Measurements from ENCODE around the gene DISC1.
"Not testable (repeated sequence)": the region's sequence is repeated elsewhere in the genome, so short reads cannot be mapped to it uniquely, and the experiment has no call there.

The DISC1 gene

DNA sequence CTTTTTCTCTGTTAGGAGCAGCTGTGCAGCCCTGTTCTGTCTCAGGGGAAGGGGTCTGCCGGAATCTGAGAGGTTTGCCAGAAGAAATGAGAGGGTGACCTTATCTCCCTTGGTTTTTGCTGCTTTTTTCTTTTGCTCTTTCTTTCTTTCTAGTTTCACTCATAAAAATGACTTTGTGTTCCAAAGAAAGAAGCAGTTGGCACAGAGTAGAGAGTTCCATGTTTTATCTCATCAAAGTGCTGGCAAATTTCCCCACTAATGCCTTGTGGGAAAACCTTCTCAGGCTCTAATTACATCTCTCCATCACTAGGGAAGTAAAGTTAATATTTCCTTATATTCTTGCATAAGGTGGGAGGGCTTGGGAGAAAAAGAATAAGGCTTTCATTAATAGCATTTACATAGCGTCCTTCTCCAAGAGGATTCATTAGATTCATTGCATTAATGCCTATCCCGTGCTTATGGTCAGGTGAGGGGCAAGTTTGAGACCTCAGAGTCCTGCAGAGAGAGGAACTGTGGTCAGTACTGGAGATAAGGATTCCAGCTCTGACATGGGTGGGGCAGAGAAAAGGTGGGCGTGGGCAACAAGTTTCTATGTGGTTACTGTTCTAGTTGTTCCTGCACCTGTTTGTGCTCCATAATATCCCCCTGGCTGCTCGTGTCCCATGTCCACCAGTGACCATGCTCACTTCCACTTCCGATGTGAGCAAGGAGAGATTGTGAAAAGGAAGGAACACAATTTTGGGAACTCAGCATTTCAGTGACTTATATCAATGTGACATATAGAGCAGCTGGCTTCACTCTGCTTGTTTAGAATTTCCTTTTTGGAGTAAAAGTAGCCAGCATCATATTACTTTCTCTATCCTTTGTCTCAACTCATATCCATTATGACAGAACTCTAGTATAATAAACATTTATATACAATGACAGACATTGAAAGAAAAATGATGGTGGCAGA, 79.5 kb downstream of the DISC1 start:
- no peak for DNase-seq

DNA sequence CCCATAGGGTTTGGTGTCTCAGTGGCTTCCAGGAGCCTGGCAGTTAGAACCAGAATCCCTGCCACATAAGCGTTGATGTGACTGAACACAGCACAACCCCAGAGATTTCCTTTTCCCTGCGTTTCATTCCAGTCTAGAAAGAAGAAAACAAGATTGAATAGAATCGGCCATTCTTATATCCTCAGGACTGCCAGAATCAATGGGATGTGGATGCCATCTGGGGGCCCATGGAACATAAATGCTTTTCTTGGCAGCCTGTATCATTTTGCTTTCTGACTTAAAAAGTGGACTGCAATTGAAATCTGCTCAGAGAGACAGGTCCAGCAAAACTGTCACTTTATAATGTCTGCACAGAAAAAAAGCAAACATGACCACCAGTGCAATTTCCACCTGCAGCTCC, 80.3 kb downstream of the DISC1 start:
- no peak for DNase-seq

DNA sequence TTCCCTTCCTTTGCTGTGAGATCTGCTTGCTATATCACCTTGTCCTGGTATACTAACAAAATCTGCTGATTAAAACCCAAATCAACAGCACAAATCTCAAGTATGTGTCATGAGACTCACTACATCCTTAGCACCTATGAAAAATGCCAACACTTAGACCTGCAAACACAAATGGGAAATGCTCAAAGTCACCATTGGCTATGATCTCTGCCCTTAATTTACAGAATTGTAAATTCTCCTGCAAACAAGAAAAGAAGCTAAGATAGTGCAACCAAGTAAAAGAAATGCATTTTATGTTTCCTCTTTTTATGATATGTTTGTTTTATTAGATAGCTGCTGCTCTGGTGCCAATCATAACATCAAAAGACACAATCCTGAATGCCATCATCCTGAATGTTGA, 80.8 kb downstream of the DISC1 start:
- no peak for DNase-seq

DNA sequence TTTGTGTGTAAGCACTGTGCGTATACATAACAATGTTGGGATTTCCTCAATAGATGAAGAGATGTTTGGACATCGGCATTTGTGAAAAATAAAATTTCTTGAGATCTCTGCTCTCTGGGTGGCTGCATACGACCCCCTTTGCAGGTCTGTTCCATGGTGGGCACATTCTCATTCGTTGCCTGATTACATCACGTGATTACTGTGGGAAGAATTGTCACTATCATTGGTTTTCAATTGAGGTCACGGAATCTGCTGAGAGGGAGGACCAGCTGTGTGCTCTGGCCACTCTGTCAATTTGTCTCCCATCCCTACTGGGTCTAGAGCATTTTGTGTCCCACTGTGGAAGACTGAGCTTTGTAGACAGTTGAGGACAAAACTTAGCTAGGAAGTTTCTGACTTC, 81.8 kb downstream of the DISC1 start:
- no peak for DNase-seq

DNA sequence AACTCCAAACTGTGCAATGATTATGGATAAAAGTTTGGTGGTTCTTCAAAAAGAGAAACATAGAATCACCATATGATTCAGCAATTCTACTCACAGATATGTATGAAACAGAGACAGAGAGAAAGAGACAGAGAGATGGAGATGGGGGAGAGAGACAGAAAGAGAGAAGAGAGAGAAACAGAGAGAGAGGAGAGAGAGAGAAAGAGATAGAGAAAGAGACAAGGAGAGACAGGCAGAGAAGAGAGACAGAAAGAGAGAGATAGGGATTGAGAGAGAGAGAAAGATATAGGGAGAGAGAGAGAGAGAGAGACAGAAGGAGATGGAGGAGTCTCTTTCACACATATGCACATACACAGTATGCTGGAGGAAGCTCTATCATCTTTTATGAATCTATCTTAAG, 87.8 kb downstream of the DISC1 start:
- DNase-seq, result no peak

DNA sequence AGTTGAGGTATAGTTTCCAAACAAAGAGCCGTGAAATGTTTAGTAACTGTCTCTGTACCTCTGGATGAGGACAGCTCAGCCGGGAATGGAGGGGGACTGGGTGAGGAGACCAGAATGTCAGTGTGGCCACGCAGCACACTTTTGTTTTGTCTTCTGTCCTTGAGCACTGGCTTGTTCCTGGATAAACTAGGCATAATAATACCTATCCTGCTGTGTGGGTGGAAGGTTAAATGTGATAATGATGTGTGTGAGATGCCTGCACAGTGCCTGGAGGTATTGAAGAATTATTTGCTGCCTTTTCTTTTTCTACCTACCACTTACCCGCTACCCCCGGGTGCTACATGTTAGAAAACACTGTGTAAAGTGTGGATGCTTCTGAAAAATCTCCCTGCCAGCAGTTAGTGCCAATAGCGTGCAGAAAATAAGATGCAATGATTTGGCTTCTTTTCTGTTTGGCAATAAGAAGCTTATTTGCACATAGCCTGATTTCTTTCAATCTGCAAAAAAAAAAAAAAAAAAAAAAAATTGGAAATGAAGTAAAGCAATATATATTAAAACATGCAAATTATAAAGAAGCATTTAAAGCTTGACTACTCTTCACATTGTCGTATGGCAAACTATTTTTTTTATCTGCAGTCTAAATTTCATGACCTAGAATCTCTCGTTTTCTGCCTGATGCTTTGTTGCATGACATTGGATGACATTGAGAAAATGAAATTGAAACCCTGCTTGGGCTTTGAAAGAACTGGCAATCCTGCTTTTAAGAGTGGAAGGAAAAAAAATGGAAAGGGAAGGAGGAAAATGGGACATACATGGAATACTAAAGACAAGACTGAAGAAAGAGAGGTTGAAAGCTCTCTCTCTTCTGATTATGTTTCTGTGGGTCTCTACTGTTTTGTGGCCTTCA, 89.5 kb downstream of the DISC1 start:
- no peak for DNase-seq

DNA sequence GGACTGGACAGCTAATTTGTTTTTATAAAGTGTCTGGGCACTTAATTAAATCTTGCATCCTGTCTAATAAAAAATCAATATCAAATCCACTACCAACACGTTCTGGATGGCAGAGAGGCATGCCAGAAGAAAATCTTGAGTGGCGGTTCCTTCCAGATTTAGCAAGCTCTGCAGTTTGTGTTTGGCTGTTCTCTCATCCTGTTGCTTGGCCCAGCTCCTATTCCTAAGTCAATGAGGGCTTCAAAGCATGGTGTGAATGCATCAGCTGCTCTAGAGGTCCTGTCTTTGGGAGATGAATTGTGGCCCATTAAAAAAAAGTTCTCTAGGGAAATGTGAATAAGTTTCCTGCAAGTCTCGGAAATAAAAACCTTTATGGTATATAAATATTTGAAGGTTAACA, 90.3 kb downstream of the DISC1 start:
- DNase-seq, result no peak

DNA sequence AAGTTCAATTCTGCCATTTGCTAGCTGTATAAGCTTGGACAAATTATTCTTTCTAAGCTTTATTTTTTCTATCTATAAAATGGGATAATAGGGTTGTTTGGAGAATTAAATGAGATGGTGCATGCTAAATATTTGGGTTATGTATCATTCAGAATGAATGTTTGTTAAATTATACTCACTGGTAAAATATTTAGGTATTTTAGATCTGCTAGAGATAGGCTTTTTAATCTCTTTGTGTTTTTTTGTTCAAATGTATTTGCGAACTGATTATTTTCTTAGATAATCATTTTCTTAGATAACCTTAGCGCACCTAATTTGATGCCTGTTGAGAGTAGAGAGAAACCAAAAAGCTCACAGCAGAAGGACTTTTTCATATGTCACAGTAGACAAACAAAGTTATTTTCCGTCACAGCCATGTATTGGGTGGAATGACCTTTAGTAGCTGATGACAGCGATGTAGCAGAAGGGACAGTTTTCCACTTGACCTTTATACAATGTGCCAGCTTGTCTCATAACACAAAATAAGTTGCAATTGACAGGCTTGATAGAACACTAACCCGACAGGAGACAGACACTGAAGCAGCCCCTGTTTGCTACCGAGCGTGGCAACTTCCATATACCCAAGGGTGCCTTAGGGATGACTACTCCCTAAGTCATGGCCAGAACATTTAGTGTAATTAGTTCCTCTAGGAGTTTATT, 93.0 kb downstream of the DISC1 start:
- no peak for DNase-seq

DNA sequence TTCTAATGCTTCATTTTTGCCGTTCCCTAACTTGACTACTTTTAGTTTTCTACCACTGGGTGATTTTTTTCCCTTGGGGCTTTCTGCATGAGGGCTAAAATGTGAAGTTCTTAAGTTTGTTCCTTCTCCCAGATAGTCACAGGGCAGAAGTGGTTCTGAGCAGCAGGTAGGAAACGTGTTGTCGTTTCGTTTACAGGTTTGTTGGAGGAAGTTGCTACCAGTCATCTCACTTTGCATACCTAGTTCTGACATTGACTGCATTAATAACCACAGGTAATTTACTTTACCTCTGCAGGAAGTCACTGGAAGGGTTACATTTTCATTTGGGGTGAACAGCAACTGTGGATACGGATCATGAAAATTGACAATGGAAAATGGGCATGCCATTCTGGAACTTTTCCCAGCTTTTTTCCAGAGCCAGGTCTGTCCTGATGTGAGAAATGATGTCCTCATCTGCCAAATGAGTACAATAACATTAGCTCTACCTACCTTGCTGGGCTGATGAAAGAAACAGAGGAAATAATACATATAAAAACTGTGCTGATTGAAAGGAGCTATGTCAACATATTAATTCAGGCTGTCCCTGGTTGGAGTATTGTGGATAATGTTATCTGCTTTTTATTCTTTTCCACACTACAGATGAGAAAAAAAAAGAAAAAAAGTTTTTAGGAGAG, 94.2 kb downstream of the DISC1 start:
- no peak for DNase-seq

DNA sequence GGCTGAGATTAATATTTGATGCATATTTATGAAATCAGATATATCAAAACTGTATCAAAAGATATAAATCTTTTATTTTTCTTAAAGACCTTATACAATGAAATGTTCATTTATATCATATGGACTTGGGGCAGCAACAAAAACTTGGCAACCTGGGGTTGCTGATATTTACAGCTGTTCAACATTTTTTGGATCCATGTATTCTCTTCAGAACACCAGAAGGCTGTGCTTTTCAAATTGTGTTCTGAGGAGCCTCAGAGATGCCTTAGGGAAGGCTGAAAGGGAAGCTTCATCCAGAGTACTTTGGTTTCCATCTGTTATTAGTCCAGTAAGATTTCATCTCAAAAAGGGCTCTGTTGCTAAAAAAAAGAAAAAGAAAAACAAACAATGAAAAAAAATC, 94.8 kb downstream of the DISC1 start:
- DNase-seq, result no peak

DNA sequence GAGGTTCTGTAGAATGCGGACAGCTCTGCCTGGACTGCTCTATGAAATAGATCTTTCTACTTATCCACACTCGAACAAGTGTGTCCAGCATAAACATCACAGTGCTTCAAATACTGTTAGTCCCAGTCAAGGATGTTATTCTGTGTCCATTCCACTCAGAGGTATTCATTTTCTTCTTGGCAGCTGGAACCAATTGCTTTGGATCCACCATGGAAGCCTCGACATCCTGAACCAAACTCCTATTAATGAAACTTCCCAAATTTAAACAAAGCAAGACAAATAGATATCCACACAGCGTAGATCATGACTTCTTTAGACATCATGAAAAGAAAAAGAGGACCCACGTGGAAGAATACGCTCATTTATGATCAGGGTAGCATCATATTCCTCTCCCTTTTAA, 95.8 kb downstream of the DISC1 start:
- DNase-seq, result no peak

DNA sequence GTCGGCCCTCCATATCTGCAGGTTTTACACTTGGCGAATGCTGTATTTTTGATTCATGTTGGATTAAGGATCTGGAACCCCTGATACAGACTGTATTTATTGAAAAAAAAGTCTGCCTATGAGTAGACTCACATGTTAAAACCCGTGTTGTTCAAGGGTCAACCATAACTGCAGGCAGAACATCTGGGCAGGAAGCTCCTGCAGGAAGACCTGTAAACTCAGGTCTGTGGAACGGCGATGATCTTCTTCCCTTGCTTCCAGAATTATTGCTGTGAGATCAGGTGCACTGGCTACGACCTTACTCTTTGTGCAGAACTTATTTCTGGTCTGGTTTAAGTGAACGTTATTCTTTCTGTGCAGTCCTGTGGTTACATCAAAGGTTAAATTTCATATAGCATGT, 96.6 kb downstream of the DISC1 start:
- DNase-seq, result no peak

DNA sequence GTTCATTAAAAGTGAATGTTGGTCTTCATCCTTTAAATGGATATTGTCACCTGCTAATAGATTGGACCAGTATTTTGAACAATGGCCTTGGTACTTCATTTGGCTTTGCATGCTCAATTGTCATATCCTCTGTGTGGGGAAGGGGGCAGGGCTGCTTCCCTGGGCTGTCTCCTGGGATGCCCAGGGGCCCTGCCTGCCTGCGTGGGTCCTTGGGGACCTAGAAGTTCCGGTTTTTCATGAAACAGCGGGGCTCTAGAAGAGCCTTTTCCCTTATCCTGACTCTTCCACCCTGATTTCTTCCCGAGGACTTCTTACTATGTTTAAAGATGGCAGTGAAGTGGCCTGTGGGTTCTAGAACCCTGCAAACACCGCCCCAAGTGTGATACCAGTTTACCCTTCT, 97.5 kb downstream of the DISC1 start:
- DNase-seq, result no peak

DNA sequence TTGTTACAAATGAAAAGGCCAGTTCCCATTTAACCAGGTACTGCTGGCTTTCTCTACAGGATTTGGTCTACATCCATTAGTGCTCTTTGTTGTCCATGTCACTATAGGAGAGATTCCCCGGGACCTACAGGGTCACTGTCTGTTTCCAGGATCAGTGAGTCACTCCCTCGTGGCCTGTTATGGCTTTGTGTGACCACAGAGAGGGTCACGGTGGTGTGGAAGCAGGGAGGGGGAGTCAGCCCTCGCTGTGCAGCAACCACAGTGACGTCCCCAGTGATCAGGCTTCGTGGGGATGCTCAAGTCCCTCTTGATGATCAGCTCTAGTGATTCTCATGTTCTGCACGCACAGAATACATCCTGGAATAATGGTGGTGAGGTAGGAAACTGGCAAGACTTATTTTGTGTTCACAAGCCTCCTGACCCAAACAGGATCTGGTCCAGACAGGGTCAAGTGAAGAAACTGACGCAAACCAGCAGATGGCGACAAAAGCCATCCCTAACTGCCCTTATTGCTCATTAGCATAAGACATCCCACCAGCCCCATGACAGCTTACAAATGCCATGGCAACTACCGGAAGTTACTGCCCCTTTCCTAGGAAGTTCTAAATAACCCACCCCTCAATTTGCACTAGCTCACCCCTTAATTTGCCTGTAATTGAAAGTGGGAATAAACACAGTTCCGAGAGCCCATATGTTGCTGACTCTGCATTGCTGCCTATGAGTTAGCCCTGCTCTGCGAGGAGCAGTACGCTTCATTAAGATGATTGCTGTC, 98.5 kb downstream of the DISC1 start:
- DNase-seq, result no peak

DNA sequence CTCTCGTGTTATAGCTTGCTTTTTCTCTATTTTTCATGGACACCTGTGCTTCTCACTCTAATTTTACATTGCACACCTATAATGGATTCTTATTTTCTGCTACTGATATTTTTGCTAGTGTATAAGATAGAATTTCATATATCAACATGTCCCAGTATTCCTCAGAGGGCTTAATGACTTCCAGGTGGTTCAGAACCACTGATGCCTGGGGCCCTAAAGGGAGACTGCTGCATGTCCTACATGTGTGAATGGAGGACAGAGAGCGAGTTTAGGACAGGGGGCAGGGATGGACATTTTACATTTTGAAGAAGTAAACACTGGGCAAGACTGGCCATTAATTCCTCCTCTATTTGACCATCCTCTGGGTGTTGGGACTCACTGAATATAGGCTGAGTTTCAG, 100.6 kb downstream of the DISC1 start:
- DNase-seq, result no peak

DNA sequence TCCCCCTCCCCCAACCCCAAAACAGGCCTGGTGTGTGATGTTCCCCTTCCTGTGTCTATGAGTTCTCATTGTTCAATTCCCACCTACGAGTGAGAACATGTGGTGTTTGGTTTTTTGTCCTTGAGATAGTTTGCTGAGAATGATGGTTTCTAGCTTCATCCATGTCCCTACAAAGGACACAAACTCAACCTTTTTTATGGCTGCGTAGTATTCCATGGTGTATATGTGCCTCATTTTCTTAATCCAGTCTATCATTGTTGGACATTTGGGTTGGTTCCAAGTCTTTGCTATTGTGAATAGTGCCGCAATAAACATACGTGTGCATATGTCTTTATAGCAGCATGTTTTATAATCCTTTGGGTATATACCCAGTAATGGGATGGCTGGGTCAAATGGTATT, 102.4 kb downstream of the DISC1 start:
- not testable (repeated sequence) for DNase-seq

DNA sequence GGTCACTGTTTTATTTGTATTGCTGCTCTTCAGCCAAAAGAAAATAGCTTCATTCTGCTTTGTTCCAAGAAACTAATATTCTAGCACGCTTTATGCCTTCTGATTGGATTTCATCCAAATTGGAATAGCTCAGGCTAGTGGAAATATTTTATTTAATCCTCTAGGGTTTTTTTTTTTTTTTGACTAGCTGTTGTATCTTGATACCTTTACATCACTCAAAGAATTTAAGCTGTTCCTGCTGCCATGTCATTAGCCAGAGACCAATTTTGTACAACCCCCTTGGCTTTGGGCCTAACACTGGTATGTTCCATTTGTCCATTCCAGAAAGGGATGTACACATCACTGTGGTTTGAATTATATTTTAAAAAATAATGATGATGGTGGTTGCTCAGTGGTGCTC, 103.0 kb downstream of the DISC1 start:
- DNase-seq, result no peak

DNA sequence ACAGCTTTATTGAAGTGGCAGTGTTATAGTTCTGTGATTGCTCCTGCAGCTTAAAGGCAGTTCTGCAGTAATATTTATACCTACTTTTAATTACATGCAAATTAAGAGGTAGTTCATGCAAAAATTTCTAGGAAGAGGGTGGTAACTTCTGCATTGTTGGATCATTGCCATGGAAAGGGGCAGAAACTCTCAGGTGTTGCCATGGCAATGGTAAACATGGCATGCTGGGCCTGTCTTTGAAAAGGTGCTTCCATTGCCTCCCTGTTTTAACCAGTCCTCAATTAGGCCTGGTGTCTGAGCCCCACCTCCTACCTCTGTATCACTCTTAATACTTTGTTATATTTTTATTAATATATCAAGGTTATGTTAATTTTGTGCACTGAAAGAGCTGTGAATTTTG, 104.7 kb downstream of the DISC1 start:
- no peak for DNase-seq

DNA sequence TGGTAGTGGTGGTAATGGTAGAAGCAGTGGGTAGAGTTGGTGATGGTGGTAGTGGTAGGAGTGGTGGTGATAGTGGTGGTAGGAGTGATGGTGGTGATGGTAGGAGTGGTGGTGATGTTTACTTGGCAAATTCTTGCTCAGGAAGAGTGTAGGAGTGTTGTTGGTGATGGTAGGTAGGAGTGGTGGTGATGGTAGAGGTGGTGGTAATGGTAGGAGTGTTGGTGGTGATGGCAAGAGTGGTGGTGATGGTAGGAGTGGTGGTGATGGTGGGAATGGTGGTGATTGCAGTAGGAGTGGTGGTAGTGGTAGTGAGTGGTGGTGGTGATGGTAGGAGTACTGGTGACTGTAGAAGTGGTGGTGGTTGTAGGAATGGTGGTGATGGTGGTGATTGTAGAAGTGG, 106.5 kb downstream of the DISC1 start:
- DNase-seq, result no peak

DNA sequence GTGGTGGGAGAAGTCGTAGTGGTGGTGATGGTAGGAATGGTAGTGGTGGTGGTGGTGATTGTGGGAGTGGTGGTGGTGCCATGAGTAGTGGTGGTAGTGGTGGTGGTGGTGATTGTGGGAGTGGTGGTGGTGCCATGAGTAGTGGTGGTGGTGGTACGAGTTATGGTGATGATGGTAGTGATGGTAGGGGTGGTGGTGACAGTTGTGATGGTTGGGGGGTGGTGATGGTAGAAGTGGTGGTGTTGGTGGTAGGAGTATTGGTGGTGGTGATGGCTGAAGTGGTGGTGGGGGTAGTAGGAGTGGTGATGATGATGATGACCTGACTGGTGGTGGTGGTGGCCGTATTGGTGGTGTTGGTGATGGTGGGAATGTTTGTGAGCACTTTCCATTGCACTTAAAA, 107.1 kb downstream of the DISC1 start:
- DNase-seq, result no peak

DNA sequence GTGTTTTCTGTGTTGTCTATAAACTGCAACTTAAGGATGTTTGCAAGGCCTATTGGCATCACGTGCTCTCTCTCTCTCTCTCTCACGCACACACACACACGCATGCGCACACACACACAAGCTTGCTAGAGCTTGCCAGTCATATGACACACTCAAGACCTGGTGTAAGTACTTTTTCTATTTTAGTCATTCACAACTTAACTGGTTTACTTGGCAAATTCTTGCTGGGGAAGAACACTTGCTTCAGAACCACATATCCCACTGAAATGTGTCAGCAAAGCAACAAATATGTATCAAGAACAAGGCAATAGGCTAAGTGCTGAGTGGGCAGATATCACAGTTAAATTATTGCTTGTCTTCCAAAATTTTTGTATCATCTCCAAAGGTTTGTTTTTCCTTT, 107.8 kb downstream of the DISC1 start:
- DNase-seq, result no peak

DNA sequence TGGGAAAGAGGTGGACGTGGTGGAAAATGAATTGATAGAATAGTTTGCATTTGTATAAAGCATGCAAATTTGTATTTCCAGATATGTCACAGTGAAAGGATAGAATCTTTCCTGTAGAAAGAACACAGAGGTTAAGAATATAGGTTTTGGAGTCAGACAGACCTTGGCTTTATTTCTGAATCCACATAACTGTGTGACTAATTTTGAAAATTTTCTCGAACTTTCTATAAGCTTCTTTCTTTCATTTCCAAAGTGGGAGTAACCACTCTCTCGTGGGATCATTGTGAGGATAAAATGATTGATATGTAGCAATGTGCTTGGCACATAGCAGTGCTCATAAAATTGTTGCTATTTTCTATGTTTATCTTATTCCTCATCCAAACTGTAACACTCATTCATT, 108.8 kb downstream of the DISC1 start:
- DNase-seq, result no peak
